GM19372 (cell line): ENCODE results near the gene TEX28.
"Not testable (repeated sequence)": the region's sequence is repeated elsewhere in the genome, so short reads cannot be mapped to it uniquely, and the experiment has no call there.

Experiments
- ATAC-seq: cut with Tn5 transposase; IDR thresholded peaks from one replicate; pipeline ENCODE4 v1.9.1; 2021; ENCODE audit warnings: mild to moderate bottlenecking, low read depth, moderate library complexity; ENCODE audit not compliant: unreplicated experiment

The TEX28 gene

DNA sequence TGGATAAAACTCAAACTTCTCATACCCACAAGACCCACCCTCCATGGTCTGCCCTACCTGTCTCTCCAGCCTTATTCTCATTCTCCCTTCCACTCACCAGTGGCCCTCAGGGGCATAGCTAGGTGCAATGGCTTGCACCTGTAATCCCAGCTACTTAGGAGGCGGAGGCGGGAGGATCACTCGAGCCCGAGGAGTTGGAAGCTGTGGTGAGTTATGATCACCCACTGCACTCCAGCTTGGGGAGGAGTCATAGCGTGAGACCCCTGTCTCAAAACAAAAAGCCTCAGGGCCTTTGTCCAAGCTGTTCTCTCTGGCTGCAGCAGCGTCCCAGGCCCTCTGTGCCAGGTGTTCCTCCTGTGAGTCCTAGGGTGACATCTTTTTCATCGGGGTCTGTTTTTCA is 17.2 kb upstream of the TEX28 start:
- ATAC-seq, result no peak

DNA sequence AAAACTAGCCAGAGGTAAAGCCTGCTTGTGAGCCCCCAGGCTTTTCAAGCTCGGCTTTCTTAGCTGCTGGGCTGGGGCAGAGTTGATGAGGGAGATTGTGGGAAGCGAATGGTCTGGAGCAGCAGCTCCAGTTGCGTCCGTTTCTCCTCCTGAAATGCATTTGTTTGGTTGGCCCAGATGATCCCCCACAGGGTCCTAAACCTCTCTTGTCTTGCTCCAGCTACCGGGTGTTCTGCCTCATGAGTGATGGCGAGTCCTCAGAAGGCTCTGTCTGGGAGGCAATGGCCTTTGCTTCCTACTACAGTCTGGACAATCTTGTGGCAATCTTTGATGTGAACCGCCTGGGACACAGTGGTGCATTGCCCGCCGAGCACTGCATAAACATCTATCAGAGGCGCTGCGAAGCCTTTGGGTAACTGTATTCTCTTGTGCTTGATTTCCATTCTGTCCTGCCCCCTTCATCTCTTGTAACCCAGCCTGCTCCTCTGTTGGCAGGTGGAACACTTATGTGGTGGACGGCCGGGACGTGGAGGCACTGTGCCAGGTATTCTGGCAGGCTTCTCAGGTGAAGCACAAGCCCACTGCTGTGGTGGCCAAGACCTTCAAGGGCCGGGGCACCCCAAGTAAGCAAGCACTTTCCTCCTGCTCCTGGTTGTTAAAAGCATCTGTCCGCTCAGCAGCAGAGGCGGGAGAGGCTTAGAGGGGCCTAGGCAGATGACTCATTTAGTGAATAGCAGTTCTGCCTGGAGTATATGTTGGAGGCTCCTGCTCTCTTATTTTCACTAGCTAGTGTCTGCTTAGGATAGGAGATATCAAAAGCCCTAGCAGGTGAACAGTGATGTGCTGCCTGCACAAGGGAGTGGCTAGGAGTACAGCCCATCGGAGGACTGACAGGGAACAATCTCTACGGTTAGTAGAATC is 16.0 kb upstream of the TEX28 start:
- ATAC-seq, result no peak

DNA sequence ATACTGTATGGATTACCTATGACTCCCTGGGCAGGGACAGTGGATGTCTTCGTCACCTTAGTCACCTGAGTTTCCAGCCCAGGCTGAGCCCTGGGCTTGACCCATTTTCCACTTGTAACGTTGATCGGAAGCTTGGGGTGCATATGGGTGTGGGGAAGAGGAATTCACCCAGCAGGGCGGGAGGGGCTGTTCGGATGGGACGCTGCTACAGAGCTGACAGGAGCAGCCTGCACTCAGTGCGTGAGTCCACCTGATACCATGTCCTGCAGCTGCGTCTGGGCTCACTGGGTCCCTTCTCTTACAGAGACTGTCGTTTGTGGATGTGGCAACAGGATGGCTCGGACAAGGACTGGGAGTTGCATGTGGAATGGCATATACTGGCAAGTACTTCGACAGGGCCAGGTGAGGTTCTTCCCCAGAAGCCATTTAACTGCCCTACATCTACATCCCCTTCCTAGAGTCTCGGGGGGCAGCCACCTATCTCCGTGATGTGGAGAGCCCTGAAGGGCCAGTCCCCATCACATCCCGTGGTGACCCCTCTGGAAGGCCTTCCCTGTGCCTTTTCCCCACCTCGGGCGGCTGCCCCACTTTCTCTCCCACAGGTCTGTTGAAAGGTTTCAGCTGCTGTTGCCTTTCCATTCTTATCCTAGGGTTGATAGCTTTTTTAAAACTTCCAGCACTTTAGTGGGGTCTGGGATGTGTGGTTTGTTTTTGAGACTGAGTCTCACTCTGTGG is 14.3 kb upstream of the TEX28 start:
- no peak for ATAC-seq

DNA sequence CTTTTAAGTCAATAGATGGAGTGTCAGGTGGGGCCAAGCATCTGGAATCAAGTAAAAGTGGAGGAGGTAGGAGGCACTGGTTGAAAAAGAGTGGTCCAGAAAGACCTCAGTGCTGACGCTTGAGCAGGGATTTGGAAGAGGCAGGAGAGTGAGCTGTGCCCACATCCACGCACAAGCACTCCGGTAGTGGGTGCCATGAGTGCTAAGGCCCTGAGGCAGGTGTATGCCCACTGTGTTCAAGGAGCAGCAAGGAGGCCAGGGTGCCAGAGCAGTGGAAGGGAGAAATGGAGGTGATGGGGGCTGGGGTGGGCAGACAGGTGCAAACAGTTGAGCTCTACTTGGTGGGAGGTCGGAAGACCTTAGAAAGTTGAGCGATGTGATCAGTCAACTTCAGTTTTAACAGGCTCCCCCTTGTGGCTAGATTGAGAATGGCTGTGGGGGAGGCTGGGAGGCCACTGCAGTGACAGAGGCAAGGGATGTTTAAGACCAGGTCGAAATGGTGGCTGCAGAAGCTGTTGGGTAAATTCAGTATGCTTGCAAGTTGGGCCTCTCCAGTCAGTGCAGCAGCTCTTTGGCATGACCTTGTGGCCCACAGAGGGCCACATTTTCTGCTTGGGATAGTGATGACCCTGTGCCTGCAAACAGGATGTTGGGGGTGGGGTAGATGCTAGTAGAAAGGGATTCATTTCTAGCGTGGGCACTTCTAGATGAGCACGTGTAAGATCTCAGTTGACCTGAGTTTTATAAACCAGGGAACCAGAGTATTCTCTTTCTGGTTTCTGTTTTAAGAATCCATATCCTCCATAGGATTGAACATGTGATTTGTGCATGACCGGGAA is 13.4 kb upstream of the TEX28 start:
- no peak for ATAC-seq

DNA sequence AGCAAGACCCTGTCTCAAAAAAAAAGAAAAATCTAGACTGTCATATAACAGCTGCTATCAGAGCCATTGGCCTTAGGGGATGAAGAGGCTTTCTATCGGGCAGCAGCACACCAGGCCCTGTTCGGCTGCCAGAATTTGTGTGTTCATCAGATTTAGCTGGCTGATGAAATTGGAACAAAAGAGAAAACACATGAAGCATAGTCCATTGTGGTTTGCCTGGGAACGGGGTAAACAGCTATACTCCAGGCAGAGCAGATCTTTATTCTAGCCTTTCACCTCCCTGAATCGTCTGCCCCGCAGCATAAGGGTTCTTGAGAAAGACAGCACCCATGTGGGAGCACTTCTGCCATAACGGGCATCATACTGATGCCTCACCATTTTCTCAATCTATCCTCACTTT is 12.3 kb upstream of the TEX28 start:
- no peak for ATAC-seq

DNA sequence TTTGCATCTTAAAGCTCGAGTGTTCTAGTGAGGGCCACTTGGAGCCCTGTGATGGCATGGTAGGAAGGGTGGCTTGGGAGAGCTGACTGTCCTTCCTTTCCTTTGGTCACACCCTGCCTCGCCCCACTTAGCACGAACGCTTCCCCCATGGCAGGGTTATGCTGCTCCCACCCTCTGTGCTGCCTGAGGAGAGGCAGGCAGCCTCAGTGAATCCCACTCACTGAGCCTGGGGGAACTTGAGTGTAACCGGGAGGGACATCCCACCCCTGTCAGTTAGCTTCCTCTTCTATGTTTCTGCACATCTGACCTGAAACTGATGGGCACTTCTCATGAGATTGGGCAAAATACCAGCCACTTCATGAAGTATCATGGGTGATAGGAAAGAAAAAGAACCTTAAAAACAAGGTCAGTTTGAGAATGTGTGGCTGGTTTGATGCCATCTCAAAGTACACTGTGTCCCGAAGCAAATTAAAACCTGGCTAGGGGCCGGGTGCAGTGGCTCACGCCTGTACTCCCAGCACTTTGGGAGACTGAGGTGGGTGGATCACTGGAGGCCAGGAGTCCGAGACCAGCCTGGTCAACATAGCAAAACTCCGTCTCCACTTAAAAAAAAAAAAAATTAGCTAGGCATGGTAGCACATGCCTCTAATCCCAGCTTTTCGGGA is 10.7 kb upstream of the TEX28 start:
- no peak for ATAC-seq

DNA sequence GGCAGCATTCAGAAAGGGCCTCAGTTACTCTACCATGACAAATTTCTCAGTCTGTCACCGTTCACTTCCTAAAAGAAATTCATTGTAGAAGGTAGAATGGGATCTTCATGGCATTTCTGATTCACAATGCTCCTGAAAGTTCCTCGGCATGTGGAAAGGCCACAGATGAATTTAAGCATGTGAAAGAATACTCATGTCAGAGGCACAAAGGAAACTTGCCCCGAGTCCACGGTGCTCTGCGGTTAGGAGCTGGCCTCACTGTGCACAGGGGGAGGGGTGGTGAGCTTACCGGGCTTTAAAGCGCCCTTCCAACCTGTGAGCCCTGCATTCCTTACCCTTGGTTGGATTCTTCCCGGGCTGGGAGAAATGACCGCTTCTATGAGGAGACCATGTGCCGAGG is 9.9 kb upstream of the TEX28 start:
- no peak for ATAC-seq

DNA sequence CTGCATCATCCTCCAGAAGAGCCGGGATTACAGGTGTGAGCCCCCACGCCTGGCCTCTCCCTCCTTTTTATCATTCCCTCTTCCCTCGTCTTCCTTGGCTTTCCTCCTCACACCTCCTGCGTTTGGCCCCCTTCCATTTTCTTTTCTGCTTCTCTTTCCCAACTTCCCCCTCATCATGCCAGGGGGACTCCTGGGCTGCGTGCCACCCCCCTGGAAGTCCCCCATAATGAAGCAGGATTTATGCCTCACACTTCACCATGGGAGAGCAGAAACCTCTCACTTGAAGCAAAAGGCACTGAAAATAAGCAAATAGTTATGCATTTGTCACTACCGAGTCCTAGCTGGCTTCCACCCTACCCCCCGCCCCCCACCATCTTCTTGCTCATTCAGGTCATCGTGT is 8.6 kb upstream of the TEX28 start:
- ATAC-seq, result no peak

DNA sequence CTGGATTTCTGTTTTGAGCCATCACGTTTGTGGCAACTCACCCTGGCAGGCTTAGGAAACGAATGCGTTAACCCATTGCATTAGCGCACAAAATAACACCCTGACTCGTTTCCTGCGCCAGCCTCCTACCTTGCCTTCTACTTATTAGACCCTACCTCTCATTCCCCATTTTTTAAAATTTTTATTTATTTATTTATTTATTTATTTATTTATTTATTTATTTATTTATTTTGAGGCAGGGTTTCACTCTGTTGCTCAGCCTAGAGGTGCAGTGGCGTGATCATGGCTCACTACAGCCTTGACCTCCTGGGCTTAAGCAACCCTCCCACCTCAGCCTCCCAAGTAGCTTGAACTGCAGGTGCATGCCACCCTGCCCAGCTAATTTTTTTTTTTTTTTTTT is 8.1 kb upstream of the TEX28 start:
- not testable (repeated sequence) for ATAC-seq

DNA sequence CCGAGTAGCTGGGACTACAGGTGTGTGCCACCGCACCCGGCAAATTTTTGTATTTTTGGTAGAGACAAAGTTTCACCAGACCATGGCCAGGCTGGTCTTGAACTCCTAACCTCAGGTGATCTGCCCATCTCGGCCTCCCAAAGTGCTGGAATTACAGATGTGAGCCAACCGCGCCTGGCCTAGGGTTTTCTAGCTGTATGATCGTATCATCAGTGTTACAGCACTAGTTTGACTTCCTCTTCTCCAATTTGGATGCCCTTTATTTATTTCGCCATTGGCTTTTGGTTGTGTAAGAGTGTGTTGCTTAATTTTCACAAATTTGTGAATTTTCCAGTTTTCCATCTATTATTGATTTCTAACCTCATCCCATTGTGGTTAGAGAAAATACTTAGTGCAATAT is 5.9 kb upstream of the TEX28 start:
- no peak for ATAC-seq

DNA sequence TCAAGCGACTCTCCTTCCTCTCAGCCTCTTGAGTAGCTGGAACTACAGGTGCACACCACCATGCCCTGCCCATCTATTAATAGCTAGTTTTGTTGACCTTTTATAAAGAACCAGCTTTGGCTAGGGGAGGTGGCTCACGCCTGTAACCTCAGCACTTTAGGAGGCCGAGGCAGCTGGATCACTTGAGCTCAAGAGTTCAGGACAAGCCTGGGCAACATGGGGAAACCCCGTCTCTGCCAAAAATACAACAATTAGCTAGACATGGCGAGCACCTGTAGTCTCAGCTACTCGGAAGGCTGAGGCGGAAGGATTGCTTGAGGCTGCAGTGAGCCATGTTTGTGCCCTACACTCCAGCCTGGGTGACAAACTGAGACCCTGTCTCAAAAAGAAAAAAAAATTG is 3.4 kb upstream of the TEX28 start:
- no peak for ATAC-seq

DNA sequence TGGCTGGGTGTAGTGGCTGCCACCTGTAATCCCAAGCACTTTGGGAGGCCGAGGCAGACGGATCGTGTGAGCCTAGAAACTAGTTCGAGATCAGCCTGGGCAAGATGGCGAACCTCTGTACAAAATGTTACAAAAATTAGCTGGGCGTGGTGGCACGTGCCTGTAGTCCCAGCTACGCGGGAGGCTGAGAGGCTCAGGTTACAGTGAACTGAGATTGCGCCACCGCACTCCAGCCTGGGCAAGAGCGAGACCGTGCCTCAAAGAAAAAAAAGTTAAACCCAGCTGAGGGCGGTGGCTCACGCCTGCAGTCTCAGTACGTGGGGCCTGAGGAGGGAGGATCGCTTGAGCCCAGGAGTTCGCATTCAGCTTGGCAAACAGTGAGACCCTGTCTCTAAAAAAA is 1.8 kb upstream of the TEX28 start:
- no peak for ATAC-seq

DNA sequence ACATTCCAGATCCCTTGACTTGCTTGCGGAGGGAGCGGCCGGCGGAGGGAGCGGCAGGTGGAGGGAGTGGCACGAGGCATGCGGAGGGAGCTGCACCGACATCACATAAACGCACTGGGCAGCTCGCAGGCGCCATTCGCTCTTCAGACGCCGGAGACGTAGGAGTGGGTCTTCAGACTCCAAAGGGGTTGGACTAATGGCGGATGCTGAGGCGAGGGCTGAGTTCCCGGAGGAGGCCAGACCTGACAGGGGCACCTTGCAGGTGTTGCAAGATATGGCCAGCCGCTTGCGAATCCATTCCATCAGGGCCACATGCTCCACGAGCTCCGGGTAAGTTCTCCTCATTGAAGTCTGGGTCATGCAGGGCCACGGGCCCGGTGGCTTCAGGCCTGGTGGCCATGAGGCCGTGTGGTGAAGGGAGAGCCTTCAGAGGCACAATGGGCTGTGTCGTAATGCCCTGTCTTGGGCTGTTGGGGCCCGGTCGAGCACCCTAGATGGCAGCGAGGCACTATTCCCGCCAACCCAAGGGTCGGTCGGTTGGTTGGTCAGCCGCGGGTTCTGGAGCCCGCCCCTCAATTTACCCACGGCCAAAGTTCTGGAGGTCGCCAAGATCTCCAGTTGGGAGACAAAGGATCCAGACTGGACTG is 863 bp upstream of the TEX28 start, which contains the start of gene TKTL1:
TKTL1 (plus strand) TSS at position 132 of the 647 bp plus-strand sequence; CDS start at position 197, 65 bp downstream.
- no peak for ATAC-seq

DNA sequence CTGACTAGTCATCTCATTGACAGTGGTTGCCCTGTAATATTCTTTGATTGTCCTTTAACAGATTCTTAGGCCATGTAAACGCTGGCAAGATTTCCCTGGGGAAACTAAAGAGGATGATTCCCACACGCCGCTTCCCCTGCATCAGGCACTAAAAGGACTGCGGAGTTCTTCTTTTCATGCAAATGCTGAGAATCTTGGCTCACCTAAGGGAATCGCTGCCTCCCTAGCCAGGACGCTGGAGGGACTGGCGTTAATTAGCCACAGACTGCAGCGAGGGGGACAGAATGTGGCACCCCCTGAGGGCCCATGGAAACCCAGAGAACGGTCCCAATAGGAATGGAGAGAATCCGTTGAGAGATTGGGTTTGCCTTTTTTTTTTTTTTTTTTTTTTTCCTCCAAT is 8.5 kb downstream of the TEX28 start:
- not testable (repeated sequence) for ATAC-seq

DNA sequence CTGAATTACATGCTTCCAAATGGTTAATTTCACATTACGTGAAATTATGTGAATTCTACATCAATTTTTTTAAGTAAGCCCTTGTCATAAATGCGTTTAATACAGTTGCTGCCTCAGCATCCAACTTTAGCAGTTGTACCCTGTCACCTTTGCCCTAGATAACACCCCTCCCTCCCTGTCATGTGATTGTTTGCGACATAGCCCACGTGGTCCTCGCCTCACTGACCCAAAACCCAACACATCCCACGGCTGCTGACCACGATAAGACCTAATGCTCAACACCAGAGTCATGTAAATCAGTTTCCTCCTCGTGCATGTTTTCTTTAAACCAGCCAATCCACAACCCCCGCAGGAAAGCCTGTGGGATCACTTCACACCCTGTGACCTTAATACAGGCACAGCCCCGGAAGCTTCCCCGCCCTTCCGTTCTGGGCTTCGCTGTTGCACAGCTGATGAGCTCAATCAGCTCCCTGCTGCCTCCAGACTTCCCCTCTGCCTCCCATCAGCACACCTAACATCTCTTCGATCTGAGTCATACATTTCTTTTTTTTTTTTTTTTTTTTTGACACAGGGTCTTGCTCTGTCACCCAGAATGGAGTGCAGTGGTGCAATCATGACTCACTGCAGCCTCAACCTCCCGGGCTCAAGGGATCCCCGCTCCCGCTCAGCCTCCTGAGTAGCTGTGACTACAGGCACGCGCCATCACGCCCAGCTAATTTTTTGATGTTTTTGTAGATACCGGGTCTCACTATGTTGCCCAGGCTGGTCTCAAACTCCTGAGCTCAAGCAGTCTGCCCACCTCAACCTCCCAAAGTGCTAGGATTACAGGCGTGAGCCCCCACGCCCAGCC is 10.2 kb downstream of the TEX28 start:
- peak; percentile 85 for ATAC-seq

DNA sequence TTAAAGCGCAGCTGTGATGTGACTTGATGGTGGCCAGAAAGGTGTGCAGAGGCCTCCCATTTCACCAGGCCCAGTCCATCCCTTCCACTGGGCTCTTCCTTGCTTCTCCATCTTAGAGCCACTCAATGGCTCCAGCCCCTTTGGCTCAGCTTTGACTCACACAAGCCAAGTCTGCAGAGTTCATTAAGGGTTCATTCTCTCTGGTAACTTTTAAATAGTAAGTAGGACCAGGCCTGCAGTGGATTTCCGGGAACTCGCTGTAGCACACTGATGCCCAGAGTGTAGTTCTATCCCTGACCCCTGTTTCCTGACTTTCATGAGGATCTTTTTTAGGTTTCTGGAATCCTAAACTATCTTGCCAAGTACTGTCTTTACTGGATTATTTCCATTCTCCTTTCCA is 25.7 kb downstream of the TEX28 start:
- ATAC-seq, result not testable (repeated sequence)

DNA sequence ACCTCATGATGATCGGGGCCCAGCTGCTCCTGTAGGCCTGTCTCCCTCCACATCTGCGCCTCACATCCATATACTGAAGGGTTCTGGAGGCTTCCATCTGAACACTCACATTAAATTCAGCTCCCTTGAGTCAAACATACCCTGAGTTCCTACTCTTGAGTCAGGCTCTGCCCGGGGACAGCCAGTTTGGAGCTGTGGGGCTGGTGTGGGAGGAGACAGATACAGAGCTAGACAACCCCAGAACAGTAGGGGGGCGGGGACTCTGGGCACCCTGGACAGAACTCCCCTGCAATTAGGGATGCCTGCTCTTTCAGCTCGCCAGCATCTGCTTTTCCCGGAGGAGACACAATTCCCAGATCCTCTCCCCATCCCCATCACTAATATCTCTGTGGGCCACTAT is 31.9 kb downstream of the TEX28 start:
- ATAC-seq, result not testable (repeated sequence)

DNA sequence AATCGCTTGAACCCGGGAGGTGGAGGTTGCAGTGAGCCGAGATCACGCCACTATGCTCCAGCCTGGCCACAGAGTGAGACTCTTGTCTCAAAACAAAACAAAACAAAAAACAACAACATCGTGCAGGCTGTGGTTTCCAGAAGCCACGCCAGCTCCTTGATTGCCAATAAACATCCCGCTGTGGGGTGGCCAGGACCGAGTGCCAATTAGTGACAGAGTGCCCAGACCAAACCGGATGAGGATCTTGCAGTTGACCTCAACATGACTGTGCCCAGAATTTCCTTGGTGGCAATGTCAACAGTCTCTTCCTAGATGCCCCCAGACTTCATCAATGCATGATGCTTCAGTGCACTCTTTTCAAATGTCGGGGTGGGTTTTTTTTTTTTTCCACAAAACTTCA is 36.2 kb downstream of the TEX28 start:
- not testable (repeated sequence) for ATAC-seq

DNA sequence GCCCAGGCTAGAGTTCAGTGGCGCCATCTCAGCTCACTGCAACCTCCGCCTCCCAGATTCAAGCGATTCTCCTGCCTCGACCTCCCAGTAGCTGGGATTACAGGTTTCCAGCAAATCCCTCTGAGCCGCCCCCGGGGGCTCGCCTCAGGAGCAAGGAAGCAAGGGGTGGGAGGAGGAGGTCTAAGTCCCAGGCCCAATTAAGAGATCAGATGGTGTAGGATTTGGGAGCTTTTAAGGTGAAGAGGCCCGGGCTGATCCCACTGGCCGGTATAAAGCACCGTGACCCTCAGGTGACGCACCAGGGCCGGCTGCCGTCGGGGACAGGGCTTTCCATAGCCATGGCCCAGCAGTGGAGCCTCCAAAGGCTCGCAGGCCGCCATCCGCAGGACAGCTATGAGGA is 37.6 kb downstream of the TEX28 start, which contains the start of gene OPN1MW3:
OPN1MW3 (plus strand) TSS at position 301 of the 400 bp plus-strand sequence; CDS start at position 339, 38 bp downstream.
- not testable (repeated sequence) for ATAC-seq
